ENCODE data around the gene SDR39U1.
"Not testable (repeated sequence)": the region's sequence is repeated elsewhere in the genome, so short reads cannot be mapped to it uniquely, and the experiment has no call there.

SDR39U1 gene

GRCh38 chr14:24442240-24443052 lies at the start of gene SDR39U1:
Gene SDR39U1, minus strand, starts transcription at chr14:24442776. Its CDS starts 7 bp downstream, at chr14:24442769.
- FAIRE-seq: no peak

GRCh38 chr14:24491586-24492408 lies 49.2 kb upstream of the SDR39U1 start:
- FAIRE-seq: not testable (repeated sequence)

- FAIRE-seq: no peak
Measured at GRCh38 chr14:24483604-24484252, 41.2 kb upstream of the SDR39U1 start.

GRCh38 chr14:24482699-24483303 lies 40.2 kb upstream of the SDR39U1 start:
- not testable (repeated sequence) for FAIRE-seq

GRCh38 chr14:24481622-24482324 lies 39.2 kb upstream of the SDR39U1 start:
- FAIRE-seq: no peak

GRCh38 chr14:24479999-24480398 lies 37.4 kb upstream of the SDR39U1 start:
- FAIRE-seq: not testable (repeated sequence)

- FAIRE-seq: no peak
Measured at GRCh38 chr14:24475261-24475660, 32.7 kb upstream of the SDR39U1 start.

- no peak for FAIRE-seq
Measured at GRCh38 chr14:24473211-24473610, 30.6 kb upstream of the SDR39U1 start.

GRCh38 chr14:24470450-24470849 lies 27.9 kb upstream of the SDR39U1 start:
- not testable (repeated sequence) for FAIRE-seq

GRCh38 chr14:24465805-24466204 lies 23.2 kb upstream of the SDR39U1 start:
- FAIRE-seq: no peak

GRCh38 chr14:24465368-24465767 lies 22.8 kb upstream of the SDR39U1 start:
- no peak for FAIRE-seq

- FAIRE-seq: no peak
Measured at GRCh38 chr14:24463884-24464785, 21.6 kb upstream of the SDR39U1 start.

GRCh38 chr14:24463017-24463883 lies 20.7 kb upstream of the SDR39U1 start:
- FAIRE-seq: no peak

- FAIRE-seq: no peak
Measured at GRCh38 chr14:24461336-24461735, 18.8 kb upstream of the SDR39U1 start.

GRCh38 chr14:24459331-24459730 lies 16.8 kb upstream of the SDR39U1 start:
- no peak for FAIRE-seq

- FAIRE-seq: no peak
Measured at GRCh38 chr14:24458736-24459135, 16.2 kb upstream of the SDR39U1 start.

GRCh38 chr14:24456980-24457379 lies 14.4 kb upstream of the SDR39U1 start:
- no peak for FAIRE-seq

- not testable (repeated sequence) for FAIRE-seq
Measured at GRCh38 chr14:24450828-24451227, 8.3 kb upstream of the SDR39U1 start.

GRCh38 chr14:24443053-24443665 lies 583 bp upstream of the SDR39U1 start:
- no peak for FAIRE-seq

- FAIRE-seq: no peak
Measured at GRCh38 chr14:24441904-24442239, 704 bp downstream of the SDR39U1 start.

All from colon (tissue), 2 donors.